H1 (cell line): ENCODE results near the gene GSAP. TPM values are rescaled to one million over a fixed set of nuclear protein-coding genes. Genes with fewer than 3 reads are reported as not detected.

Experiments
- CTCF ChIA-PET: fragments of 300-600 bp; sonication (Branson Sonifier 250); formaldehyde crosslinking; loops from one replicate; lab custom pipeline; 2021; ENCODE audit not compliant: partially characterized antibody; lab: Charles Lee
- POLR2A ChIA-PET: fragments of 300-600 bp; sonication (Branson Sonifier 250); formaldehyde crosslinking; loops from one replicate; lab custom pipeline; 2021; ENCODE audit warnings: inconsistent platforms; ENCODE audit not compliant: partially characterized antibody; lab: Charles Lee
- DNase-seq, 2 experiments: peaks; one replicate each; pipeline versions ENCODE4 v3.0.0 to v3.0.0-alpha.2; 2010 to 2022; ENCODE audit warnings: low spot score in 2 of 2, low read depth in 1 of 2, mixed read lengths in 1 of 2
- FAIRE-seq: peaks from 2 replicates; lab custom pipeline; 2011; peaks lifted over from hg19 to GRCh38; lab: Jason Lieb, UNC
- H2AFZ ChIP-seq: 2 replicates; pipeline ENCODE4 v1.8.1; 2012; ENCODE audit warnings: low read length, inconsistent platforms
- H2AK5ac ChIP-seq: 2 replicates; pipeline ENCODE4 v1.6.1; 2013; ENCODE audit warnings: low read depth, low read length
- H2BK120ac ChIP-seq: replicated peaks from 2 replicates; pipeline ENCODE3; 2013; ENCODE audit warnings: low read depth, low read length, inconsistent platforms
- H2BK12ac ChIP-seq: 2 replicates; pipeline ENCODE4 v1.6.1; 2013; ENCODE audit warnings: low read depth, low read length
- H2BK15ac ChIP-seq: 2 replicates; pipeline ENCODE4 v1.6.1; 2013; ENCODE audit warnings: low read length
- H2BK20ac ChIP-seq: 2 replicates; pipeline ENCODE4 v1.6.1; 2013; ENCODE audit warnings: low read length
- H2BK5ac ChIP-seq: 2 replicates; pipeline ENCODE4 v1.6.1; 2013; ENCODE audit warnings: low read depth, low read length
- H3K14ac ChIP-seq: 2 replicates; pipeline ENCODE4 v1.6.1; 2013; ENCODE audit warnings: inconsistent platforms; ENCODE audit not compliant: insufficient read length
- H3K18ac ChIP-seq: 2 replicates; pipeline ENCODE4 v1.6.1; 2013; ENCODE audit warnings: low read length; ENCODE audit errors: extremely low read depth
- H3K23ac ChIP-seq: 2 replicates; pipeline ENCODE4 v1.6.1; 2013; ENCODE audit warnings: inconsistent platforms; ENCODE audit not compliant: insufficient read length
- H3K23me2 ChIP-seq: 2 replicates; pipeline ENCODE4 v1.6.1; 2013; ENCODE audit warnings: low read depth, low read length
- H3K27ac ChIP-seq: 2 replicates; pipeline ENCODE4 v1.6.1; 2011; ENCODE audit warnings: low read depth, low read length, inconsistent platforms
- H3K27me3 ChIP-seq, 4 experiments: replicated peaks in 1 of 4; 1 replicate in 1 of 4; 2 replicates in 3 of 4; pipeline versions ENCODE4 v1.6.1 to v1.8.1; 2011 to 2013; ENCODE audit warnings: low read length in 3 of 4, mild to moderate bottlenecking in 3 of 4, inconsistent platforms in 2 of 4, mixed read lengths in 2 of 4, moderate library complexity in 1 of 4; ENCODE audit not compliant: control insufficient read depth in 3 of 4, insufficient read depth in 3 of 4; ENCODE audit errors: extremely low read depth in 1 of 4
- H3K36me3 ChIP-seq, 4 experiments: 2 replicates each; pipeline versions ENCODE4 v1.6.1 to v1.8.1; 2011 to 2013; ENCODE audit warnings: mild to moderate bottlenecking in 4 of 4, low read length in 3 of 4, moderate library complexity in 2 of 4, control low read depth in 1 of 4, inconsistent platforms in 1 of 4; ENCODE audit not compliant: insufficient read depth in 4 of 4, control insufficient read depth in 2 of 4
- H3K4ac ChIP-seq: replicated peaks from 2 replicates; pipeline ENCODE3; 2013; ENCODE audit warnings: low read length, low read depth, mixed read lengths, inconsistent platforms; ENCODE audit not compliant: insufficient read length
- H3K4me1 ChIP-seq, 4 experiments: replicated peaks in 1 of 4; 1 replicate in 1 of 4; 2 replicates in 3 of 4; pipeline versions ENCODE4 v1.6.1 to v1.8.1; 2011 to 2013; ENCODE audit warnings: low read length in 3 of 4, inconsistent platforms in 2 of 4, mixed read lengths in 1 of 4; ENCODE audit not compliant: insufficient read depth in 4 of 4, control insufficient read depth in 3 of 4
- H3K4me2 ChIP-seq, 2 experiments: 2 replicates each; pipeline versions ENCODE4 v1.6.1 to v1.8.1; 2011 to 2013; ENCODE audit warnings: low read depth in 2 of 2, low read length in 2 of 2, control low read depth in 1 of 2, inconsistent platforms in 1 of 2, mild to moderate bottlenecking in 1 of 2; ENCODE audit not compliant: insufficient read depth in 1 of 2
- H3K4me3 ChIP-seq, 4 experiments: fragments of 200-600, 300-600 bp in 1 of 4; sonication (generic), shearing (Covaris generic), sonication (Bioruptor Twin) in 1 of 4; 2 replicates each; pipeline versions ENCODE4 v1.5.1 to v1.8.1; 2011 to 2016; ENCODE audit warnings: low read length in 4 of 4, low read depth in 3 of 4, control low read depth in 2 of 4, inconsistent platforms in 2 of 4, mild to moderate bottlenecking in 2 of 4, mixed read lengths in 1 of 4, moderate library complexity in 1 of 4; ENCODE audit not compliant: insufficient read depth in 2 of 4; ENCODE audit errors: extremely low read depth in 1 of 4
- H3K56ac ChIP-seq: replicated peaks from 2 replicates; pipeline ENCODE3; 2013; ENCODE audit warnings: low read depth, mild to moderate bottlenecking, mixed read lengths, low read length, inconsistent platforms; ENCODE audit not compliant: insufficient read length
- H3K79me1 ChIP-seq: 2 replicates; pipeline ENCODE4 v1.6.1; 2013; ENCODE audit warnings: low read depth, low read length, control low read depth
- H3K79me2 ChIP-seq, 2 experiments: 2 replicates each; pipeline versions ENCODE4 v1.6.1 to v1.8.1; 2012 to 2013; ENCODE audit warnings: low read length in 2 of 2, mild to moderate bottlenecking in 2 of 2, inconsistent platforms in 1 of 2; ENCODE audit not compliant: insufficient read depth in 2 of 2, control insufficient read depth in 1 of 2
- H3K9ac ChIP-seq, 4 experiments: replicated peaks in 1 of 4; 1 replicate in 1 of 4; 2 replicates in 3 of 4; pipeline versions ENCODE4 v1.6.1 to v1.8.1; 2011 to 2013; ENCODE audit warnings: low read depth in 3 of 4, low read length in 3 of 4, control low read depth in 2 of 4, mild to moderate bottlenecking in 2 of 4, moderate library complexity in 2 of 4, inconsistent platforms in 1 of 4; ENCODE audit errors: extremely low read depth in 1 of 4
- H3K9me3 ChIP-seq, 2 experiments: 2 replicates each; pipeline versions ENCODE4 v1.6.1 to v1.8.1; 2012 to 2013; ENCODE audit warnings: mild to moderate bottlenecking in 2 of 2, moderate library complexity in 2 of 2, control low read depth in 1 of 2, inconsistent platforms in 1 of 2, low read depth in 1 of 2, low read length in 1 of 2, mixed read lengths in 1 of 2; ENCODE audit not compliant: insufficient read depth in 2 of 2
- H4K20me1 ChIP-seq, 2 experiments: replicated peaks in 1 of 2; 2 replicates each; pipeline versions ENCODE3 to v1.8.1; 2011 to 2013; ENCODE audit warnings: inconsistent platforms in 2 of 2, low read length in 2 of 2, mild to moderate bottlenecking in 1 of 2; ENCODE audit not compliant: insufficient read depth in 2 of 2, control insufficient read depth in 1 of 2
- H4K5ac ChIP-seq: 2 replicates; pipeline ENCODE4 v1.6.1; 2013; ENCODE audit warnings: low read length, low read depth, mixed read lengths, inconsistent platforms; ENCODE audit not compliant: insufficient read length
- H4K8ac ChIP-seq: 2 replicates; pipeline ENCODE4 v1.8.0; 2013; ENCODE audit warnings: mild to moderate bottlenecking, moderate library complexity, low read length, inconsistent platforms; ENCODE audit not compliant: insufficient read depth; ENCODE audit errors: extremely low read depth
- H4K91ac ChIP-seq: replicated peaks from 2 replicates; pipeline ENCODE3; 2013; ENCODE audit warnings: low read length, mixed read lengths, inconsistent platforms; ENCODE audit not compliant: insufficient read length
- KDM1A ChIP-seq: fragments of 200-600, 300-600 bp; sonication (generic); IDR thresholded peaks from 2 replicates; pipeline ENCODE4 v1.7.1; 2016; ENCODE audit warnings: mild to moderate bottlenecking, low read length, borderline replicate concordance
- WGBS, 2 experiments: shearing (Covaris generic) in 1 of 2; methylation state at CpG; one replicate each; pipeline versions ENCODE4 v1.1.6 to v1.1.7; 2013 to 2015; ENCODE audit warnings: low lambda C conversion rate in 2 of 2, mixed read lengths in 2 of 2, inconsistent platforms in 1 of 2, low coverage in 1 of 2, missing lambda C conversion rate in 1 of 2; ENCODE audit not compliant: insufficient replicate concordance in 2 of 2, insufficient coverage in 1 of 2, insufficient read length in 1 of 2; ENCODE audit errors: extremely low coverage in 1 of 2, missing lambda C conversion rate in 1 of 2; 5-methylcytosine and 5-hydroxymethylcytosine counted together
- polyA plus RNA-seq, 7 experiments: library from polyadenylated mRNA; depleted of rRNA in 3 of 7; stranded (reverse) in 5 of 7; unstranded in 2 of 7; fragments of >200 nt in 5 of 7; fragments of 200-250 nt in 2 of 7; gene quantifications; 1 replicate in 5 of 7; 2 replicates in 1 of 7; 4 replicates in 1 of 7; pipeline versions ENCODE4 v1.2.1 to v1.2.3, GENCODE V29; 2011 to 2013; ENCODE audit warnings: missing spikeins in 2 of 7, mixed read lengths in 2 of 7
- total RNA-seq: library from RNA; stranded (reverse); fragmentation: NEBNext Ultra II Directional; extraction: Animal tissue kit (Norgen Biotek cat#: 25700); gene quantifications from 2 replicates; pipeline ENCODE4 v1.2.1, GENCODE V29; 2021

Gene GSAP
- total and polyA plus RNA-seq, 2 of the 8 experiments (the other 6 are each of a cell fraction or from before 2014, with no cell fraction given): 0.93 to 2.1 TPM

DNA sequence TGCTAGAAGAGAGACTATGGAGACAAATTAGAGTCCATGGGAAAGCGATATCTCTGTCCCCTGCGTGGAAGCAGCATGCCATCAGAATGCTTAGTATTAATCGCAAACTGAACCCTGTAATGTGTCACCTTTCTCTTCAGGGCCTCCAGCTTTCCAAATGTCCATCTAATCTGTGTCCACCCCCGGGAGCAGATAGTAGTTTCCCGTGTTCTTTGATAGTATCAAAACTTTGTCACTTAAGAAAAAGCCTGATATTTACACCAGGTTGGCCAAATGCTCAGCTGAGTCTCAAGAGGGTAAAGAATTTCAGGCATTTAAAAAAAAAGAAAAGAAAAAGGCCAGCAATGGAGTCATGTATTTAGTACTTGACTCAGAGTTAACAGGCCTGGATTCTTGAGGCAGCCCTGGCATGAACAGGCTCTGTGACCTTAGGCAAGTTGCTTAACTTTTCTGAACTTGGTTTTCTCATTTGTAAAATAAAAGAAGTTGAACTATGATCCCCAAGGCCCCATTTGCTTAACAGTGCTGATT is 10.4 kb upstream of the GSAP start:
- Histone ChIP-seq H2BK15ac (0 out of 2 replicates have a peak overlapping the region, but pooled peaks have one; percentile 84), H2BK12ac (peak overlapping the region; percentile 81), H3K9ac (peak overlapping the region in 1 of 4 experiments; percentile 20; a peak in 1 of 7 replicates), H3K27ac (no peak overlapping the region), H3K23ac (peak overlapping the region; percentile 11), H3K23me2 (no peaks in the 10 kb centered on the region), H3K36me3 (no peaks in the 10 kb centered on the region), H2BK120ac (peak overlapping the region; percentile 97), H2AK5ac (no peak overlapping the region), H3K27me3 (no peaks in the 10 kb centered on the region), H3K56ac (no peak overlapping the region), H2BK20ac (peak overlapping the region; percentile 76; the same call in 1 of the 2 replicates), H3K4me1 (peaks cover 0 to 18% (median 14%) of the 10 kb centered on the region in 4 experiments; a peak in 5 of 7 replicates), H4K20me1 (no peaks in the 10 kb centered on the region), H4K91ac (peak overlapping the region; percentile 51), H3K4ac (peak overlapping the region; percentile 80), H3K4me3 (peak overlapping the region in 1 of 4 experiments; percentile 45; a peak in 1 of 8 replicates), H3K18ac (no peak overlapping the region; the same call in 1 of the 2 replicates), H4K5ac (peak overlapping the region; percentile 56), H3K14ac (no peak overlapping the region), H3K9me3 (no peaks in the 10 kb centered on the region), H3K79me1 (no peaks in the 10 kb centered on the region), H2AFZ (no peak overlapping the region), H3K79me2 (no peaks in the 10 kb centered on the region), H3K4me2 (peak overlapping the region; percentile 54 to 56; a peak in 3 of 4 replicates), H2BK5ac (peak overlapping the region; percentile 54; the same call in 1 of the 2 replicates), H4K8ac (no peak overlapping the region)
- WGBS, 2 experiments: 55% methylated on average over 5 of the region's 5 CpGs; no CpG with 5 or more reads in 1 of the 2 experiments
- ChIA-PET POLR2A (interaction anchor here (4.0 kb wide), 1 partner anchor 12 kb away, joined by 28 read pairs; the partner anchor contains the start of gene GSAP), CTCF (interaction anchor here (3.7 kb wide), 1 partner anchor 9 kb away, joined by 12 read pairs; no protein-coding TSS in a partner anchor)
- DNase-seq: no peak
- FAIRE-seq: no peak
- TF ChIP-seq KDM1A: 0 out of 2 replicates have a peak, but pooled peaks have one; percentile 31
